Activated CD4-positive, alpha-beta T cell treated with anti-CD3 and anti-CD28 coated beads, Interleukin-2, amount 50 U/mL, for 1 hour (primary cell): ENCODE data around the gene SEPTIN12.

ENCODE experiments used
- DNase-seq: peaks from one replicate; pipeline ENCODE4 v3.0.0-alpha.2; 2020

Gene SEPTIN12

DNA sequence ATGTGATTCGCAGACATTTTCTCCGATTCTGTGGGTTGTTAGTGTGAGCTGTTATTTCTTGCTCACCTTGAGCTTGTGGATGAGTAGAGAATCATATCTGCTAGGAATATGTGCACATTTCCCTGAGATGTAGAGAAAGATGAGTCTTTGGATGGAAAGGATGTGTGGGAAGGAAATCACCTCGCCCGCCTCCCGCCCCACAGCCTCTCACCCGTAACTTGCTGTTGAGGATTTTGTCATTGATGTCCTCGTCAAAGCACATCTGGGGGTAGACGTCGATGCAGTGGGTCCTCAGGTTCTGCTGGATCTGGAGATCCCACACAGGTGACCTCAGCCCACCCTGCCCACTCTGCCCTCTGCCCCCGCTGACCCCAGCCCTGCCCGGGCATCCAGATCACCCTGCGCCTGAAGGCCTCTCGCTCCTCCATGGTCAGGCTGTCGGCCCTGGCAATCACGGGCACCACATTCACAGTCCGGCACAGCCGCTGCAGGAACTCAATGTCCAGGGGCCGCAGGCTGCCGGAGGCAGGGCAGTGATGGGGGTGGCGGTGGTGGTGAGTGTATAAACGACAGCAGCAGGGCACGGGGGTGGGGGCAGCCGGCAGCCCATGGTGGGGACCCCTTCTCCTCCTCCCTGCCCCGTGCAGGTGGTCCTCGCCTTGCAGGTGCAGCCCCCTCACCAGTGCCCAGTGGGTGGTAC lies 4.7 kb downstream of the SEPTIN12 start:
- DNase-seq: no peak

DNA sequence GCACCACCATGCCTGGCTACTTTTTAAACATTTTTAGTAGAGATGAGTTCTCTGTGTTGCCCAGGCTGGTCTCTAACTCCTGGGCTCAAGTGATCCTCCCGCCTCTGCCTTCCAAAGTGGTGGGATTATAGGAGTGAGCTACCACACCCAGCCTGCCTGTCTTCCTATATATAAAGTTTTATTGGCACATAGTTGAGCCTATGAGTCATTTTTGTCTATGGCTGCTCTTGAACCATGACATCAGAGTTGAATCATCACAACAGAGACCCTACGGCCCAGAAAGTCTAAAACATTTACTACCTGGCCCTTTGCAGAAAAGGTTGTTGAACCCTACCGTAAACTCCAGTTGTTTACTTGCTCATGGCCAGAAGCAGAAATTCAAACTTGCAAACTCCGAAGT lies 7.9 kb downstream of the SEPTIN12 start:
- no peak for DNase-seq

DNA sequence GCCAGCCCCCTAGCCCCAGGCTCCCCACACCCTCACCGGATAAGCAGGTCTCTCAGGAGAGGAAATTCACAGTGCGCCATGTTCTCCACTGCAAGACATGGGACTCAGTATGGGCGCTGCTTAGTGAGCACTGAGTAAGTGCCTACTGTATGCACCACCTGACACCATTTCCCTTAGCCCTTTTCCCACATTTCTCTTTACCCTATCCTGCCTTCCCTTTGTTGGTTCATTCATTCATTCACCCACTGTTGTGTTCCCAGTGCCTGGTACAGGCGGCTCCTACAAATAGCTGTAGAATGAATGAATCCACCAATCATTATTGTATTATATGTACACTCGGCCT lies 10.1 kb downstream of the SEPTIN12 start:
- DNase-seq: no peak

DNA sequence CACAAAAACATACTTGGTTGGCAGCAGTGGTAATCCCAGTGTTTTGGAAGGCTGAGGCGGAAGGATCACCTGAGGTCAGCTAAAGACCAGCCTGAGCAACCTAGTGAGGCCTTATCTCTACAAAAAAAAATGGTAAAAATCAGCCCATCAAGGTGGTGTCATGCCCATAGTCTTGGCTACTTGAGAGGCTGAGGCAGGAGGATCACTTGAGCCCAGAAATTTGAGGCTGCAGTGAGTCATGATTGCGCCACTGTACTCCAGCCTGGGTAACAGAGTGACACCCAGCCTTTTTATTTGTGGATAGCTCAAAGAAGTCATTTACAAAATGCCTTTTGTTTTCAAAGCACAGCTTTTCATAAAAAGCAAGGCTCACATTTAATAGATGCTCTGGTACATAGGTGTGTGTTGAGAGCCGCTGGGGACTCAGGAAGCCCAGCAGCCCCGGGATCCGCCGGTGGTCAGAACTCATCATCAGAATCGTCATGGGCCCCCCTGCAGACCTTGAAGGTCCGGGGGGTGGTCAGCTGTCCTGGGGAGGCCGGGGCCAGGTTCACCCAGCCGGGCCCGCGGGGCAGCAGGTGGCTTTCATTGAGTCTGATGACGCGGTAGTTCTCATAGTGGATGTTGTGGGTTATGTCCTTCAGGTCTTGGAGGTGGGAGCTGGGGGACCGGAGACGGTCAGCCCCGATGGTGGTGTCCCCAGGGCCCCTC lies 10.7 kb downstream of the SEPTIN12 start:
- DNase-seq: no peak

DNA sequence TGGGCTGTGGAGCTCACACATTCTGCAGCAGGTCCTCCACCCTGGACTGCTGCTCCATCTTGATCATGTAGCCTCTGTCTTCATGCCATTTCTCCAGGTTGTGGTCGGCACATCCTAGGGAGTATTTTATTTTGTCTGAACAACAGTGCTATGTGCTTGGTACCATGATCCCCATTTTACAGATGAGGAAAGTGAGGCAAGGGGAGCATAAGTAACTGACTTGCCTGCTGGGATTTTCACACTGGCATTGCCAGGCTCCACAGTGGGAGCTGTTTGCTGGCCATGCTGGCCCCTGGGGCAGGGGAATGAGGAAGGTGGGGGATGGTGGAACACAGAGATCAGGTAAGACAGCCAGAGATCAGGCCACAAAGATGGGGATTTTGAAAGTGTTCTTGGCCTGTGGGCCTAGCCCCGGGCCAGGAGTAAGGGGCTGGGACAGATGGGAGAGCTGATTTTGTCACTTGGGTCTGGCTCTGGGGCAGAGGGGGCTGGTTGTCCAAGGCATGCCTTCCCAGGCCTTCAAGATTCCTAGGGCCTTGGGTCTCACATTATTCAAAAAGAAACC lies 11.9 kb downstream of the SEPTIN12 start:
- no peak for DNase-seq

DNA sequence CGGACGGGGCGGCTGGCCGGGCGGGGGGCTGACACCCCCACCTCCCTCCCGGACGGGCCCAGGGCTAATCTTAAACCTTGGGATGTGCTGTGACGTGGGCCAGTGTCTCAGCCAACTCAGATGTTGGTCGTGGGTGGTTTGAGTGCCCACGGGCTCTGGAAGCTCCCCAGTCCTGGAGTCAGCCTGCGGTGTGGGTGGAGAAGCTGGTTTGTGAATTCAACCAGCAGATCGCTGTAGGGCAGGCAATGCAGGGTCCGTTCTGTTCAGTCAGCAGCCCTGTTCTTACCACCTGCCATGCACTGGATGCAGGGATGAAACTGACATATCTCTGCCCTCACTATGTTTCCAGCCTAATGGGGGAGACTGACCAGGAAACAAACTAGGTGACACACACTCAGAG lies 13.1 kb downstream of the SEPTIN12 start:
- DNase-seq: no peak

DNA sequence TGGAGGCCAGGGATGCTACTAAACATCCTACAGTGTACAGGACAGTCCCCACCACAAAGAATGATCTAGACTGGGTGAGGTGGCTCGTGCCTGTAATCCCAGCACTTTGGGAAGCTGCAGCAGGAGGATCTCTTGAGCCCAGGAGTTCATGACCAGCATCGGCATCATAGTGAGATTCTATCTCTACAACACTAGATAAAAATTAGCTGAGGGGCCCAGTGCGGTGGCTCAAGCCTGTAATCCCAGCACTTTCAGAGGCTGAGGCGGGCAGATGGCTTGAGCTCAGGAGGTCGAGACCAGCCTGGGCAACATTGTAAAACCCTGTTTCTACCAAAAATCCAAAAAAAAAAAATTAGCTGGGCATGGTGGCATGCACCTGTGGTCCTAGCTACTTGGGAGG lies 15.8 kb downstream of the SEPTIN12 start:
- no peak for DNase-seq

DNA sequence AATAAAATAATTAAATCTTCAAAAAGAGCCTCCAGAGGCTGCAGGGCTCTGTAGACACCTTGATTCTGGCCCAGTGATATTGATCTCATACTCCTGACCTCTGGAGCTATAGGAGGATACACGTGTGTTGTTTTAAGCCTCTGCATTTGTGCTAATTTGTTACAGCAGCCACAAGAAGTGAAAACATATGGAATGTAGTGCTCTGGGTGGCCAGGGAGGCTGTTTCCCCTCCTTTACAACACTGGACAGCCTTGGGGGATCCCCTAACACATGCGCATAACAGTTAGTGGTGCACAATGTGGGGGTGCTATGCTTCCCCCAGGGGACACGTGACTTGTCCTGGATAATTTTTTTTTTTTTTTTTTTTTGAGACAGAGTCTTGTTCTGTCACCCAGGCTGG lies 16.5 kb downstream of the SEPTIN12 start:
- no peak for DNase-seq

DNA sequence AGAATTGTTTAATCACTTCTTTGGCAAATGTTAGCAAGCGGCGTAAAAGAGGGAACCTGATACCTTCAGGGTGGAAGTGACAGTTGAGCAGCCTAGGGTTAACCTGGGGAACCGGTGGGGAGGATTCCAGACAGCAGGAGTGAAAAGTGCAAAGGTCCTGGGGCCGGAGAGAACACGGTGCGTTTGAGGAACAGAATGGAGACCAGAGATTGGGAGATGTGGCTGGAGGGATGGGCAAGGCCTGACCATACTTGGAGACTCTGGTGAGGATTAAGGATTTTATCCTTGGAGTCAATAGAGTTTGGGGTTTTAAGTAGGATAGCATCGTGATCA lies 18.9 kb downstream of the SEPTIN12 start:
- no peak for DNase-seq

DNA sequence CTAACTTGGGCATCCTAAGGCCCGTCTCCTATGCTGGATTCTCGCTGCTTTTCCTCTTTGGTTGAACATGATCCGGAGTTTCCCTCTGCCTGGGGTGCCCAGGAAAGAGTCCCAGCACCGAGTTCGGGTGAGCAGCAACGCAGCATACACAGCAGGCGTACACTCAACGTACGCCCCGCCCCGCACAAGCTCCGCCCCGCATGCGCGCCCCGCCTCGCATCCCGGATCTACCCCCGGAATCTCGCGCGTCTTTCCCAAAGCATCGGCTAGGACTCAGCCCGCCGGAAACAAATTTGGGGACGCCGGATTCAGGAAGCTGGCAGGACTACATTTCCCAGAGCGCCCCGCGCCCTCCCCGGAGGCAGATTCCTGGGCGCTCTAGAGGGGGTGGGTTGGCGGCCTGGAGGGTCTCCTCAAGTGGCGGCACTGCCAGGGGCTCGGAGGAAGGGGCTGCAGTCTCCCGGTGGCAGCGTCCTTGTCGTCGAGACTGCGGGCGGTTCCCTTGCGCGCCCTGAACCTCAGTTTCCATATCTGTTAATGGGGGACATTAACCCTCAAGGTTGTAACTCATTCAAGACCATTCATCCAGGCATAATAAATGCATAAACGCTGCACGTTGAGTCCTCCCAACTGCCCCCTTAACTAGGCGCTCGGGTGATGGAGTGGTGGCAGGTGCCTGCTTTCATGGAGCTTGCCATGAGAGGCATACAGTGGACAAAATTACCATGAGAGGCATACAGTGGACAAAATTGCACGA lies 19.4 kb downstream of the SEPTIN12 start:
- peak; percentile 73 for DNase-seq

DNA sequence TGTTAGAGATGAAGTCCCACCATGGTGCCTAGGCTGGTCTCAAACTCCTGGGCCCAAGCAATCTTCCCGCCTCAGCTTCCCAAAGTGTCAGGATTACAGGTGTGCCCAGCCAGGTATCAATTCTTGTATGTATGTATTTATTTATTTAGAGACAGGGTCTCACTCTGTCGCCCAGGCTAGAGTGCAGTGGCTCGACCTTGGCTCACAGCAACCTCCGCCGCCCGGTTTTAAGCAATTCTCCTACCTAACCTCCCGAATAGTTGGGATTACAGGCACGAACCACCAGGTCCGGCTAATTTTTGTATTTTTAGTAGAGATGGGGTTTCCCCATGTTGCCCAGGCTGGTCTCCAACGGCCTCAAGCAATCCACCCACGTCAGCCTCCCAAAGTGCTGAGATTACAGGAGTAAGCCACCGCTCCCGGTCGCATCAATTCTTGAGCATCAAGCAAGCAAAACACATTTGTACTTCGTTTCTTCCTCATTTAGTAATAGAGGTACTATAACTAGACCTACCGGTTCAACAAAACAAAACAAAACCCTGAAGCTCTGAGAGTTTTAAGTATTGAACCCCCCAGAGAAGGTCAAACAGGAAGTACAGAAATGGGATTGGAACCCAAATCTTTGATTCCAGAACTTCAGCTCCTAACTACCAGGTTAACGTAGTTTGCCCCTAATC lies 20.1 kb downstream of the SEPTIN12 start:
- no peak for DNase-seq

DNA sequence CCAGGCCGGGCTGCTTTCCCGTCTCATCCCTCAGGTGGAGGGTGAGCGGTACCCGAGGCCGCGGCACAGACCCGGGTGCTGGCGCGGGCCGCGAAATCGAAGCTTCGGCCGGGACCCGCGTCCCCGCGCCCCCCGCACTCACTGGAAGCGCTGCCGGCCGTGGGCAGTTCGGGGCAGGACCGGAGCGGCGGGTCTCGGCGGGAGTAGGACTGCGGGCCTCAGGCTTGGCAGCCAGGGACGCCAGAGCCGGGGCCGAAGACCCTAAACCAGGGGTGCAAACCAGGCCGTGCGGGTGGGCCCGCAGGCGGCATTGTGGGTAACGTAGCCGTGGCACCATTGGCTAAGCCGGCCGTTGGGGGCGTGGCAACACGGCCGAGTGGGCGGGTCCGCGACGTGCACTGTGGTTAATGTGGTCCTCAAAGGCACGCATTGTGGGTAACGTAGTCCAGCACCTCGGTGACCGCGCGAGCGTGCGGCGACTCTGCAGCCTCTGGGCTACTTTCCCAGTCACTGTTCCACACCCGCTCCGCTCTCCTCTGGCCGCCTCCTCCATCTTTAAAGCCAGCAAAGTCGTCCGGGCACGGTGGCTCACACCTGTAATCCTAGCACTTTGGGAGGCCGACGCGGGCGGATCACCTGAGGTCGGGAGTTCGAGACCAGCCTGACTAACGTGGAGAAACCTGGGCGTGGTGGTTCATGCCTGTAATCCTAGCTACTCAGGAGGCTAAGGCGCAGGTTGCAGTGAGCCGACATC lies 21.1 kb downstream of the SEPTIN12 start, which contains the start of gene ZNF500:
TSS of gene ZNF500 (minus strand) at position 288 of the 754 bp plus-strand sequence. CDS start 1,184 bp downstream, outside the sequence.
- DNase-seq: peak; percentile 96

DNA sequence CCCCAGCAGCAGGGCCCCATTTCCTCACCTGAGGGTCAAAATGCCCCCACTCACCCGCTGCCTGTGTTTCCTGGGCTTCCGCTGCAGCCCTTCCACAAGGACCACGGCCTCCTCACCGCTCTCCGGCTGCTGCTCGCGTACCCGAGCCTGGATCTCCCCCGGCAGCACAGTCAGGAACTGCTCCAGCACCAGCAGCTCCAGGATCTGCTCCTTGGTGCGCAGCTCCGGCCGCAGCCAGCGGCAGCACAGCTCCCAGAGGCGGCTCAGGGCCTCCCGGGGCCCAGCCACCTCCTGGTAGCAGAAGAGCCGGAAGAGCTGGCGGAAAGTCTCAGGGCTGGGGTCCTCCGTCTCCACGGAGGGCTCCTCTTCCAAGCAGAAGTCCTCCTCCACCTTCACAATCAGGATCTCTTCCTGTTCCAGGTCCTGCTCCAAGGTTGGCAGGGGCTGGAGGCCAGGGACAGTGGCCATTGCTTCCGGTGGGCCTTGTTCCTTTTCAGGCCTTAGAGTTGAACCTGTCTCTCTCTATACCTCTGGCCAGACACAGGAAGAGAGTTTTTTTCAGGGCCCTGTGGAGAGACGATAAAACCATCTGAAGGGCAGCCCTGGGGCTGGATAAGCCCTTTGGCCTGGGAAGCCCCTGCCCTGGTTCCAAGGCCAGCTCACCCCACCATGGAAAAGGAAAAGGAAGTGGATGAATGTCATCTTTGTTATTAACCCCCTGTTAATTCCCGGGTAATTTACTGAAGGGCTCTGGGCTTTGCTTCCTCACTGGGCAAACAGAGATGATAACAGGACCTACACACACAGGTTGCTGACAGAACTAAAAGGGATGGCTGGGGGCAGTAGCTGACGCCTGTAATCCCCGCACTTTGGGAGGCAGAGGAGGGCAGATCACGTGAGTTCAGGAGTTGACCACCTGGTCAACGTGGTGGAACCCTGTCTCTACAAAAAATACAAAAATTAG lies 22.4 kb downstream of the SEPTIN12 start:
- DNase-seq: no peak

DNA sequence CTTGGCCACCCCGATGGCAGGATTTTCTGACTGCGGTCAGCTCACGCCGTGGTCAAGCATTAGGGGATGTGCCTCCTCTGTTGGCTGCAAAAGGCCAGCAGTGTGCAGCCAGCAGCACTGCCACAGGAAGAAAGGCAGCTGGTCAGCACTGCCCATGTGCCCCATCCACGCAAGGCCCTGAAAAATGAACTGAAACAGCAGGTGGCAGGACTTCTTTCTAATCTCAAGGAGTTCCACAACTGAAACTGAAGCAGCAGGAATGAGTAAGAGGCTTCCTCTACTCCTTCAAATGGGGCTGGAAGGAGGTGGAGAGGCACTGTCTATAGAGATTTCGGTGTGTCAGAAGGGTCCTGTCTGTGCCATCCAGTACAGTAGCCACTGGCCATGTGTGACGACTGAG lies 24.4 kb downstream of the SEPTIN12 start:
- no peak for DNase-seq

DNA sequence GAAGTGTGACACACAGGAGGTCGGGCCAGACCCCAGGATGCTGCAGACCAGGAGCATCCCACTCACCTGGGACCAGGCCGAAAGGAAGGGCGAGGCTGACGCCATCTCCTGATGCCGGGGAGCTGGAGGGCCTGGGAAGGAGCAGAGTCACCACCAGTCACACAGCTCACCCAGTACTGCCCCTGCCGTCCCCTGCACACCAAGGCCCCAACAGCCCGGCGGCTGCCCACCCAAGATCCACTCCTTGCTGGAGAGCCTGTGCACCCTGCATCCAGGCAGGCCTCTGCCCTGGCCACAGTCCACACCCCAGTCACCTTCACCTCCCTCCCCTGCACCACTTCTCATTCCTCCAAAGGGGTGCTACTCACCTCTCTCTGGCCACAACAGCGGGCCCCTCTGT lies 25.9 kb downstream of the SEPTIN12 start:
- DNase-seq: no peak

DNA sequence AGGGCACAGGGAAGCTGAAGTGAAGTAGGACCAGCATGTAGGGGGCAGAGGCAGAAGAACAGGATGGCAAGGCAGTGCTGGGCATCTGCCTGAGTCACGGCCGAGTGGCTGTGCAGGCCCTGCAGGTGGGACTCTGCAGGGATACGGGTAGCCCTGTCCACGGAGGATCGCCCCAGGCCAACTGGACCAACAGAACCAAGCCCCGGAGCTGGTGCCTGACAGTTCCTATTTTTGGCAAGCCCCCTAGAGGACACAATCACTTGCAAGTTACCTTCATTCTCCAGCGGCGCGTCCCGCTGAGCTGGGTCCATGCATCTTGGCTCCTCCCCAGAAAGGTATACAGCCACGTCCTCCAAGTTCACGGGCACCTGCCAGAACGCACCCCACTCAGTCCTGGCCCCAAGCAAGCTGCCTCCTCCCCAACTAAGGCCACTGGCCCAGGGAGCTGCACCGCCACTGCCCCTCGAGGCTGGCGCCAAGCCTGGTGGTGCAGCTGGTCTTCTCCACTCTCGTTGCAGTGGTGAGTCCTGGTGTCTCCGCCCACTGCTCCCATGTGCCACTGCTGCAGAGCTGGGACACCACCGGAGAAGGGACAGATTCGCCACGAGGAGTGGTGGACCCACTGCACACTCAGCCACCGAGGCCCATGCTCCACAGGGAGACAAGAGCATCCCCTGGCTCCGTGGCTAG lies 27.8 kb downstream of the SEPTIN12 start:
- no peak for DNase-seq

DNA sequence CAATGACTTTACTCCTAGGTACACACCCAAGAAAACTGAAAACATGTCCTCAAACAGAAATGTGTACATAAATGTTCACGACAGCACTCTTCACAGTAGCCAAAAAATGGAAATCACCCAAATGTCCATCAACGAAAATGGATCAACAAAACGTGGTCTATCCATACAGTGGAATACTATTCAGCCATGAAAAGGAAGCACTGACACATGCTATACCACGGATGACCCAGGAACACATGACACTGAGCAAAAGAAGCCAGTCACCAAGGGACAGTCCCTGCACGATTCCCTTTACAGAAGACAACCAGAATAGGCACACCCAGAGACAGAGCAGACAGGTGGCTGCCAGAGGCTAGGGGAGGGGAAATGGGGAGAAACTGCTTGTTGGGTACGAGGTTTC lies 32.5 kb downstream of the SEPTIN12 start:
- no peak for DNase-seq

DNA sequence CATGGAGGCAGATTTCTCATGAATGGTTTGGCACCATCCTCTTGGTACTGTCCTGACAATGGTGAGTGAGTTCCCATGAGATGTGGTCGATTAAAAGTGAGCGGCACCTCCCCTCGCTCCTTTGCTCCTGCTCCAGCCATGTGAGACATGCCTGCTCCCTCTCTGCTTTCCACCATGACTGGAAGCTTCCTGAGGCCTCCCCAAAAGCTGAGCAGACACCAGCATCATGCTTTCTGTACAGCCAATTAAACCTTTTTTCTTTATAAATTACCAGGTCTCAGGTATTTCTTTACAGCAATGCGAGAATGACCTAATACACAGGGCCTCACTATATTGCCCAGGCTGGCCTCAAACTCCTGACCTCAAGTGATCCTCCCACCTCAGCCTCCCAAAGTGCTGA lies 33.3 kb downstream of the SEPTIN12 start:
- no peak for DNase-seq

DNA sequence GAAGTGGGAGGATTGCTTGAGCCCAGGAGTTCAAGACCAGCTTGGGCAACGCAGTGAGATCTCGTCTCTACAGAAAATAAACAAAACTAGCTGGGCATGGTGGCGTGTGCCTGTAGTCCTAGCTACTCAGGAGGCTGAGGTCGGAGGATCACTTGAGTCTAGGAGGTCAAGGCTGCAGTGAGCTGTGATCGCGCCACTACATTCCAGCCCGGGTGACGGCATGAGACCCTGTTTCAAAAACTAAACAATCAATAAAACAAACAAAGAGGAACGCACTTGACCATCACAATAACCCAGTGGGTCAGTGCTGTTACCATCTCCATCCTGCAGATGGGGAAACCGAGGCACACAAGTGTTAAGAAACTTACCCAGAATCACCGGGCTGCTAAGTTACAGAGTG lies 34.9 kb downstream of the SEPTIN12 start:
- no peak for DNase-seq

DNA sequence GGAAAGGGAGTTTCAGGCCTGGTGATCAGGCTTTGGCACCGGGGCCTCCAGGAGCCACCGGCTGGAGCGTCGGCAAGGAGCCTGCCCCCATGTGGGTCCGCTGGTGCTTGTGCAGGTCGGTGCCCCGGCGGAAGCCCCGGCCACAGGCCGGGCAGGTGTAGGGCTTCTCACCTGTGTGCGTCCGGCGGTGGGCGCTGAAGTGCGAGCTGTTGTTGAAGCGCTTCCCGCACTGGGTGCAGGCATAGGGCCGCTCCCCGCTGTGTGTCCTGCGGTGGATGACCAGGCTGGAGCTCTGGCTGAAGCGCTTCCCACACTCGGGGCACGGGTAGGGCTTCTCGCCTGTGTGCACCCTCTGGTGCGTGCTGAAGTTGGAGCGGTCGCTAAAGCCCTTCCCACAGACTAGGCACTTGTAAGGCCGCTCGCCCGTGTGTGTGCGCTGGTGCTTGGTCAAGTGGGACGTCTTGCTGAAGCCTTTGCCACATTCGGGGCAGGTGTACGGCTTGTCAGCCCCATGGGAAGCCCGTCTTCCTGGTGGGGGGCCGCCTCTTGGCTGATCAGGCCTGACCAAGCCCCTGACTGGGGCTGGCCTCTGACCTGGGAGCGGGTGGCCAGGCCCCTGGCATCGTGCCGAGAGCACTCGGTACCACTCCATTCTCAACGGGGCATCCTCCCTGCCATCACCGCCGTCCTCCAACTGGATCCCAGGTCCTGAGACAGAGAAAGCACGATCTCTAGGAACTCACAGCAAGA lies 35.6 kb downstream of the SEPTIN12 start:
- no peak for DNase-seq
